K562 (cell line): ENCODE data around the gene KHNYN. TPM values are rescaled to one million over a fixed set of nuclear protein-coding genes. Genes with fewer than 3 reads are reported as not detected.

ENCODE experiments used
- CBFA2T2 ChIP-seq: fragments of 450-650 bp; conservative IDR thresholded peaks from 2 replicates; pipeline ENCODE4 v1.6.1; 2017; ENCODE audit warnings: mild to moderate bottlenecking
- CREM ChIP-seq: IDR thresholded peaks from 2 replicates; pipeline ENCODE4 v1.6.1; 2014; ENCODE audit warnings: antibody characterized with exemption, low read depth
- E2F5 ChIP-seq: sonication (generic); formaldehyde crosslinking; IDR thresholded peaks from 2 replicates; pipeline ENCODE4 v1.8.0; 2022; ENCODE audit warnings: mild to moderate bottlenecking, missing genetic modification reagents
- ETV6 ChIP-seq, 3 experiments: fragments of 150-350 bp in 1 of 3; sonication (generic) in 1 of 3; formaldehyde crosslinking in 1 of 3; IDR thresholded peaks; 2 replicates each; pipeline versions ENCODE4 v1.6.1 to v1.8.0; 2014 to 2022; ENCODE audit warnings: borderline replicate concordance in 2 of 3, low read depth in 2 of 3, antibody characterized with exemption in 1 of 3, low read length in 1 of 3, mild to moderate bottlenecking in 1 of 3, missing genetic modification reagents in 1 of 3
- HIVEP1 ChIP-seq: fragments of 250-450 bp; sonication (Bioruptor Pico); IDR thresholded peaks from 2 replicates; pipeline ENCODE4 v1.4.0; 2020; ENCODE audit warnings: mild to moderate bottlenecking
- HNRNPK ChIP-seq: fragments of 200-400 bp; formaldehyde crosslinking; IDR thresholded peaks from one replicate; pipeline ENCODE4 v1.6.1; 2018; ENCODE audit warnings: mild to moderate bottlenecking, low read depth, low read length; ENCODE audit not compliant: poor library complexity, severe bottlenecking
- HOXB6 ChIP-seq: fragments of 250-450 bp; sonication (Bioruptor Pico); IDR thresholded peaks from 2 replicates; pipeline ENCODE4 v1.5.1; 2022; ENCODE audit warnings: mild to moderate bottlenecking, borderline replicate concordance
- LEF1 ChIP-seq: fragments of 450-650 bp; IDR thresholded peaks from 2 replicates; pipeline ENCODE4 v1.6.1; 2016; ENCODE audit warnings: mild to moderate bottlenecking
- MCM7 ChIP-seq, 2 experiments: fragments of 450-650 bp; IDR thresholded peaks; 2 replicates each; pipeline ENCODE4 v1.6.1; 2016 to 2018
- MTA1 ChIP-seq: fragments of 450-650 bp; IDR thresholded peaks from 2 replicates; pipeline ENCODE4 v1.6.1; 2017; ENCODE audit warnings: borderline replicate concordance
- RBM25 ChIP-seq: fragments of 200-400 bp; formaldehyde crosslinking; IDR thresholded peaks from 2 replicates; pipeline ENCODE4 v1.6.1; 2018; ENCODE audit warnings: low read length, low read depth, moderate library complexity; ENCODE audit not compliant: severe bottlenecking
- REST ChIP-seq, 2 experiments: fragments of 450-650 bp; formaldehyde crosslinking in 1 of 2; IDR thresholded peaks; 2 replicates each; pipeline versions ENCODE4 v1.4.0 to v1.6.1; 2014 to 2020; ENCODE audit warnings: mild to moderate bottlenecking in 2 of 2, borderline replicate concordance in 1 of 2, low read depth in 1 of 2
- TBL1XR1 ChIP-seq, 2 experiments: IDR thresholded peaks; 2 replicates each; pipeline ENCODE4 v1.6.1; 2012; ENCODE audit warnings: improper control_type of control experiment in 2 of 2, low read length in 2 of 2, mild to moderate bottlenecking in 1 of 2
- USF2 ChIP-seq: sonication (generic); formaldehyde crosslinking; IDR thresholded peaks from 2 replicates; pipeline ENCODE4 v1.5.0; 2020; ENCODE audit warnings: missing genetic modification reagents
- ZC3H4 ChIP-seq: sonication (generic); formaldehyde crosslinking; IDR thresholded peaks from 2 replicates; pipeline ENCODE4 v1.9.0; 2021; ENCODE audit warnings: missing genetic modification reagents, borderline replicate concordance
- ZNF263 ChIP-seq: sonication (generic); formaldehyde crosslinking; IDR thresholded peaks from 2 replicates; pipeline ENCODE4 v1.8.0; 2022; ENCODE audit warnings: mild to moderate bottlenecking, missing genetic modification reagents, borderline replicate concordance
- ZNF785 ChIP-seq: fragments of 250-450 bp; sonication (Bioruptor Pico); IDR thresholded peaks from 2 replicates; pipeline ENCODE4 v1.4.0; 2020; ENCODE audit warnings: mild to moderate bottlenecking
- polyA plus RNA-seq, 8 experiments: library from polyadenylated mRNA; depleted of rRNA in 4 of 8; stranded (reverse) in 5 of 8; unstranded in 3 of 8; fragments of >200 nt; fragmentation: Nextera tagmentation in 2 of 8; fragmentation: Illumina TruSeq in 1 of 8; extraction: Ambion mirVana in 2 of 8; extraction: Trizol in 1 of 8; gene quantifications; 2 replicates each; pipeline versions ENCODE4 v1.2.1 to v1.2.3, GENCODE V29; 2011 to 2014; ENCODE audit warnings: inconsistent platforms in 1 of 8, missing spikeins in 1 of 8
- total RNA-seq, 7 experiments: library from RNA; depleted of rRNA in 6 of 7; stranded (reverse); fragments of >200 nt in 6 of 7; fragmentation: Illumina TruSeq in 2 of 7; extraction: Trizol in 2 of 7; gene quantifications; 2 replicates each; pipeline versions ENCODE4 v1.2.1 to v1.2.3, GENCODE V29; 2011 to 2021; ENCODE audit warnings: low replicate concordance in 1 of 7
- TF ChIP-seq, protein P1 (sequence below): fragments of 250-450 bp; sonication (Bioruptor Pico); IDR thresholded peaks from 2 replicates; pipeline ENCODE4 v1.5.0; 2021

The KHNYN gene
- total and polyA plus RNA-seq, 9 of the 15 experiments (the other 6 are each of a cell fraction or from before 2014, with no cell fraction given): 0.76 to 26.0 (median 14.1) TPM

- peak; percentile 47 for TF ChIP-seq REST (IDR thresholded peaks at IDR 0.05; ENCODE audit: borderline replicate concordance)
- no peak for TF ChIP-seq REST (CRISPR knock-in tag; IDR thresholded peaks at IDR 0.05; ENCODE audit: low read depth)
- no peak for TF ChIP-seq E2F5 (CRISPR knock-in tag)
- no peak for TF ChIP-seq HOXB6 (CRISPR knock-in tag)
- TF ChIP-seq HIVEP1: no peak
- no peak for TF ChIP-seq MTA1
- TF ChIP-seq, protein P1, sequence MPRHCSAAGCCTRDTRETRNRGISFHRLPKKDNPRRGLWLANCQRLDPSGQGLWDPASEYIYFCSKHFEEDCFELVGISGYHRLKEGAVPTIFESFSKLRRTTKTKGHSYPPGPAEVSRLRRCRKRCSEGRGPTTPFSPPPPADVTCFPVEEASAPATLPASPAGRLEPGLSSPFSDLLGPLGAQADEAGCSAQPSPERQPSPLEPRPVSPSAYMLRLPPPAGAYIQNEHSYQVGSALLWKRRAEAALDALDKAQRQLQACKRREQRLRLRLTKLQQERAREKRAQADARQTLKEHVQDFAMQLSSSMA (CRISPR knock-in tag): no peak
- no peak for TF ChIP-seq ZC3H4 (CRISPR knock-in tag)
- TF ChIP-seq ZNF785: no peak
- no peak for TF ChIP-seq CREM
- no peak for TF ChIP-seq TBL1XR1 (IDR thresholded peaks at IDR 0.05; ENCODE audit: low read length in 2 of 2)
- no peak for TF ChIP-seq LEF1
- 0 out of 2 replicates have a peak, but pooled peaks have one; percentile 10 for TF ChIP-seq CBFA2T2
- TF ChIP-seq RBM25: peak; percentile 23
- TF ChIP-seq MCM7 (IDR thresholded peaks at IDR 0.05): no peak
- peak; percentile 86 for TF ChIP-seq USF2 (CRISPR knock-in tag)
- TF ChIP-seq HNRNPK: no peak
- TF ChIP-seq ETV6 (IDR thresholded peaks at IDR 0.05; ENCODE audit: borderline replicate concordance in 1 of 2, low read depth in 2 of 2, low read length in 1 of 2): no peak
- TF ChIP-seq ETV6 (CRISPR knock-in tag; IDR thresholded peaks at IDR 0.05; ENCODE audit: borderline replicate concordance): no peak
- no peak for TF ChIP-seq ZNF263 (CRISPR knock-in tag)
Measured at GRCh38 chr14:24389226-24389848, 40.4 kb upstream of the KHNYN start (continued).
